ENCODE measurements around the gene MACO1. TPM values are rescaled to one million over a fixed set of nuclear protein-coding genes. Genes with fewer than 3 reads are reported as not detected.

The MACO1 gene
- total RNA-seq, 1 experiment from 2014 or later: 9.8 TPM

DNA sequence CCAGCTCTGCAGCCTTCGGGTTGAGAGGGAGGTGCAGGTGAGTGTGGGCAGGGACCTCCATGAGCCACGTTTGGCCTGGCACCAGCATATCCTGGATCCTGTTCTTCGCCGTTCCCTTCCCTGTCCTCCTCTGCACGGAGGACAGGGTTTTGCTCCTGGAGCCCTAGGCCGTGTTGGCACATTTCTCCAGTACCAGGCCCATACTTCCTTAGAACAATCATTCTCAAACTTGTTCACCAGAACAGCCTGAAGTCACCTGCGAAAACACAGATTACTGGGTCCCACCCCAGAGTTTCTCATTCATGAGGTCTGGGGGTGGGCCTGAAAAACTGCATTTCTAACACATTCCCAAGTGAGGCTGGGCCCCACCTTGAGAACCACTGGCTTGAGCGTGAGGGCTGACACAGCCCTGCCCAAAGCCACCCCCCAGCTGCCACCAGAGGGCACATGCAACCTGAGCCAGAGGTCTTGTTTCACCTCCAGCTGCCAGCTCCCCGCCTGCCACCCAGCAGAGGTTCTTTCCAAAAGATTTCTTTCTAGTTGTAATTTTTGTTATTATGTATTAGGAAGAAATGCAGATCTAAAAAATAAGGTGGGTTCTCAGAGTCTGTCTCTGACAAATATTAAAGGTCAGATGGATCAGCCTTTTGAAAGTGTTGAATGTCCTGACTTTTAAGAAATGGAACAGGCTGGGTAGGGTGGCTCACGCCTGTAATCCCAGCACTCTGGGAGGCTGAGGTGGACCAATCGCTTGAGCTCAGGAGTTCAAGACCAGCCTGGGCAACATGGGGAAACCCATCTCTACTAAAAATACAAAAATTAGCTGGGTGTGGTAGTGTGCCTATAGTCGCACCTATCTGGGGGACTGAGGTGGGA lies 73.1 kb downstream of the MACO1 start:
- no peaks in the 10 kb centered on the region for H3K79me2 ChIP-seq (ENCODE audit: insufficient read depth, low read length)
- no peaks in the 10 kb centered on the region for H3K9me2 ChIP-seq (ENCODE audit: insufficient read depth)
- H2AFZ ChIP-seq (ENCODE audit: low read depth, low read length, poor library complexity, severe bottlenecking): no peak overlapping the region
- DNase-seq (ENCODE audit: low read depth, low spot score) (peak; percentile 39), ATAC-seq (peak; percentile 98)
- POLR2A ChIA-PET: no interaction called here
- no peaks in the 10 kb centered on the region for H3K36me3 ChIP-seq (ENCODE audit: control insufficient read depth in 1 of 2, insufficient read depth in 2 of 2, low read length in 2 of 2)
- H3K9ac ChIP-seq (ENCODE audit: low read length): no peak overlapping the region
- no peaks in the 10 kb centered on the region for H4K20me1 ChIP-seq (ENCODE audit: insufficient read depth)
- TF ChIP-seq EZH2phosphoT487 (IDR thresholded peaks at IDR 0.05; ENCODE audit: borderline replicate concordance) (no peak), CTCF (IDR thresholded peaks at IDR 0.05 in 2 of 3, conservative IDR thresholded peaks at IDR 0.05 in 1 of 3; ENCODE audit: borderline replicate concordance in 1 of 3, insufficient read depth in 1 of 3, low read depth in 2 of 3, low read length in 2 of 3) (peak; percentile 77 to 89 (median 87)), RAD21 (IDR thresholded peaks at IDR 0.05; ENCODE audit: low read depth) (peak; percentile 93), EGR1 (IDR thresholded peaks at IDR 0.05; ENCODE audit: low read depth) (no peak)
- H3K4me3 ChIP-seq (replicated peaks in 1 of 2; ENCODE audit: low read depth in 1 of 2, low read length in 2 of 2): no peak overlapping the region
- H3K9me3 ChIP-seq (ENCODE audit: control insufficient read depth in 1 of 2, insufficient read depth in 1 of 2, low read depth in 1 of 2, low read length in 2 of 2): no peaks in the 10 kb centered on the region
- peak overlapping the region; percentile 17; the same call in 1 of the 2 replicates for H3K4me2 ChIP-seq (ENCODE audit: low read length)
- CTCF ChIA-PET: interaction anchor here (0.9 to 1.8 kb wide), 10 partner anchors 10 to 307 kb away, joined by 3 to 12 read pairs (median 5); no protein-coding TSS in a partner anchor
- peaks cover 10 to 18% of the 10 kb centered on the region in 2 experiments for H3K4me1 ChIP-seq (ENCODE audit: control insufficient read depth in 1 of 2, insufficient read depth in 2 of 2, low read length in 2 of 2)
- no peaks in the 10 kb centered on the region for H3K27me3 ChIP-seq (ENCODE audit: insufficient read depth, low read length)
- intact Hi-C loops (cut with micrococcal nuclease): loop anchor here (1.0 to 5.0 kb wide), 3 partner anchors 17 to 307 kb away; no protein-coding TSS in a partner anchor
- RAD21 ChIA-PET (ENCODE audit: low non-redundant PET in 1 of 2, low total read pairs in 2 of 2, uncharacterized antibody in 2 of 2, unreplicated experiment in 2 of 2): interaction anchor here (1.0 kb wide), 2 partner anchors 294 to 307 kb away, joined by 3 read pairs; no protein-coding TSS in a partner anchor
- no TSS peak for BruUV-seq (replicated peaks)
- H3K27ac ChIP-seq (ENCODE audit: low read depth, low read length): no peak overlapping the region
